HFFc6 (cell line): ENCODE measurements around the gene ARMC10. TPM values are rescaled to one million over a fixed set of nuclear protein-coding genes. Genes with fewer than 3 reads are reported as not detected.

Experiments
- DNase-seq: peaks from one replicate; pipeline ENCODE4 v3.0.0-alpha.2; 2018
- H3K27ac Mint-ChIP-seq: 2 replicates; pipeline ENCODE4 v1.8.0; 2020; ENCODE audit warnings: mild to moderate bottlenecking, mixed read lengths
- H3K27me3 Mint-ChIP-seq: 2 replicates; pipeline ENCODE4 v1.8.0; 2021; ENCODE audit warnings: mild to moderate bottlenecking, moderate library complexity, mixed read lengths; ENCODE audit not compliant: insufficient read depth
- H3K36me3 Mint-ChIP-seq: 2 replicates; pipeline ENCODE4 v1.8.0; 2021; ENCODE audit warnings: low read depth, mixed read lengths
- H3K4me1 Mint-ChIP-seq: 2 replicates; pipeline ENCODE4 v1.8.0; 2020; ENCODE audit warnings: low read depth, mixed read lengths
- H3K4me3 Mint-ChIP-seq: 2 replicates; pipeline ENCODE4 v1.8.0; 2020; ENCODE audit warnings: mild to moderate bottlenecking, moderate library complexity, mixed read lengths
- H3K9me3 Mint-ChIP-seq: 2 replicates; pipeline ENCODE4 v1.8.0; 2020; ENCODE audit warnings: mild to moderate bottlenecking, mixed read lengths
- total RNA-seq, 6 experiments: library from RNA; stranded (reverse); fragmentation: NEBNext Ultra II Directional; extraction: Animal tissue kit (Norgen Biotek cat#: 25700); gene quantifications; 2 replicates in 1 of 6; 3 replicates in 5 of 6; pipeline ENCODE4 v1.2.3, GENCODE V29; 2021
- TF ChIP-seq, protein P1 (sequence below): fragments of 200-600 bp; sonication (generic); IDR thresholded peaks from 2 replicates; pipeline ENCODE4 v1.5.0; 2021; ENCODE audit warnings: antibody characterized with exemption, mild to moderate bottlenecking

The ARMC10 gene
- total RNA-seq, 6 experiments from 2014 or later, result 27.3 to 40.9 (median 34.7) TPM

DNA sequence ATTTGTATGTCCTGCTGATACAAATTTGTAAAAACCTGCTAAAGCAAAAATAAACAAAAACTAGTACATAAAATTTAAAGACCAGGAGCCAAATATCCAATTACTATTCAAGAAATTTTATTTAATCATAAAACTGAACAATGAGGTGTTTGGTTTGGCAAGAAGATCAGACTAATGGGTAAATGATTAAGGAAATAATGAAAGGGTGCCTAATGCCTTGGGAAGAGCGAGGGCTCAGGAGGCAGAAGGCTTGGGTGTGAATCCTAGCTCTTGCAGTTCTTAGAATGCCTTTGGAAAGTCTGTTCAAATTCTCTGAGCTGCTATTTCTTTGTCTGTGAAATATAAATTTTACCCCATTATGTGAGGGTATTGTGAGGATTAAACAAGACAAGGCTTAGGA, 41.6 kb downstream of the ARMC10 start:
- no peak overlapping the region for H3K4me3 Mint-ChIP-seq
- H3K4me1 Mint-ChIP-seq, result peaks cover 13% of the 10 kb centered on the region
- TF ChIP-seq, protein P1, sequence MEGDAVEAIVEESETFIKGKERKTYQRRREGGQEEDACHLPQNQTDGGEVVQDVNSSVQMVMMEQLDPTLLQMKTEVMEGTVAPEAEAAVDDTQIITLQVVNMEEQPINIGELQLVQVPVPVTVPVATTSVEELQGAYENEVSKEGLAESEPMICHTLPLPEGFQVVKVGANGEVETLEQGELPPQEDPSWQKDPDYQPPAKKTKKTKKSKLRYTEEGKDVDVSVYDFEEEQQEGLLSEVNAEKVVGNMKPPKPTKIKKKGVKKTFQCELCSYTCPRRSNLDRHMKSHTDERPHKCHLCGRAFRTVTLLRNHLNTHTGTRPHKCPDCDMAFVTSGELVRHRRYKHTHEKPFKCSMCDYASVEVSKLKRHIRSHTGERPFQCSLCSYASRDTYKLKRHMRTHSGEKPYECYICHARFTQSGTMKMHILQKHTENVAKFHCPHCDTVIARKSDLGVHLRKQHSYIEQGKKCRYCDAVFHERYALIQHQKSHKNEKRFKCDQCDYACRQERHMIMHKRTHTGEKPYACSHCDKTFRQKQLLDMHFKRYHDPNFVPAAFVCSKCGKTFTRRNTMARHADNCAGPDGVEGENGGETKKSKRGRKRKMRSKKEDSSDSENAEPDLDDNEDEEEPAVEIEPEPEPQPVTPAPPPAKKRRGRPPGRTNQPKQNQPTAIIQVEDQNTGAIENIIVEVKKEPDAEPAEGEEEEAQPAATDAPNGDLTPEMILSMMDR, result no peak
- no peak for DNase-seq
- H3K9me3 Mint-ChIP-seq, result no peaks in the 10 kb centered on the region
- peaks cover 8% of the 10 kb centered on the region for H3K36me3 Mint-ChIP-seq
- H3K27me3 Mint-ChIP-seq, result no peaks in the 10 kb centered on the region
- no peak overlapping the region for H3K27ac Mint-ChIP-seq

DNA sequence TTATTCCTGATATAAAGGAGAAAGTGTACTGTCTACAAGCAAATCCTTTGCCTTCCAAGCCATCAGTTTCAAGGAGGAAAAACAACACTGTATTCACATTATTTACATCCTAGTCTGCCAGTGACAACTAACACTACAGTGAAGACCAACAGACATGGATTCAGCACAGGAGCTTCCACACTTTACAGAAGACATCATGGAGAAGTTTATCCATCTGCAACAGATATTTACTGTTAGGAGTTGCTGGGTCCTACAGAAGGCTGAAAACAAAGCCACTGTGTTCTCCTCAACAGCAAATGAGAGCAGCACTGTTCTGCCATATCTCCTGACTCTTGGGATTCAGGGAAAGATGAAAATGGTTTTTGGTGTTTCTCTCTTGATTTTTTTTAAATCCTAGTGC, 42.1 kb downstream of the ARMC10 start:
- Mint-ChIP-seq H3K36me3 (peaks cover 8% of the 10 kb centered on the region), H3K4me3 (no peak overlapping the region), H3K27me3 (no peaks in the 10 kb centered on the region), H3K4me1 (peaks cover 13% of the 10 kb centered on the region), H3K27ac (no peak overlapping the region), H3K9me3 (no peaks in the 10 kb centered on the region)
- DNase-seq, result no peak
- TF ChIP-seq, protein P1, result no peak

DNA sequence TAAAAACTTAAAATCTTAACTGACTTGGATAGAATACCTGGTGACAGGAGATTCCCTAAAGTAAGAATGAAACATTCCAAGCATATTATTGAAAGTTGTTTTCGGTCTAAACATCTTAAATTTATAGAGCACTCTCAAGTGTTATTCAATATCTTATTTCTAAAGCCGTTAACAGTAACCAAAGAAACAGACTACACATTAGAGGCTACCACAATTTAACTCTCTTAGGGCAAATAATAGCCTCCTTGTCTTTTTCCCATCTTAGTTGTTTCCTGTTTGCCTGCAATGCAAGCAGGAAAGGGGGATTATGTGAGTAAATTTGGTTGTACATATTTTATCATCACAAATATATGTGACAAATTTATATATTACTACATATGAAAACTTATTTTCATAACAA, 42.5 kb downstream of the ARMC10 start:
- peaks cover 8% of the 10 kb centered on the region for H3K36me3 Mint-ChIP-seq
- H3K27me3 Mint-ChIP-seq, result no peaks in the 10 kb centered on the region
- no peaks in the 10 kb centered on the region for H3K9me3 Mint-ChIP-seq
- H3K4me1 Mint-ChIP-seq, result peaks cover 13% of the 10 kb centered on the region
- no peak for DNase-seq
- no peak overlapping the region for H3K4me3 Mint-ChIP-seq
- TF ChIP-seq, protein P1, result no peak
- no peak overlapping the region for H3K27ac Mint-ChIP-seq

DNA sequence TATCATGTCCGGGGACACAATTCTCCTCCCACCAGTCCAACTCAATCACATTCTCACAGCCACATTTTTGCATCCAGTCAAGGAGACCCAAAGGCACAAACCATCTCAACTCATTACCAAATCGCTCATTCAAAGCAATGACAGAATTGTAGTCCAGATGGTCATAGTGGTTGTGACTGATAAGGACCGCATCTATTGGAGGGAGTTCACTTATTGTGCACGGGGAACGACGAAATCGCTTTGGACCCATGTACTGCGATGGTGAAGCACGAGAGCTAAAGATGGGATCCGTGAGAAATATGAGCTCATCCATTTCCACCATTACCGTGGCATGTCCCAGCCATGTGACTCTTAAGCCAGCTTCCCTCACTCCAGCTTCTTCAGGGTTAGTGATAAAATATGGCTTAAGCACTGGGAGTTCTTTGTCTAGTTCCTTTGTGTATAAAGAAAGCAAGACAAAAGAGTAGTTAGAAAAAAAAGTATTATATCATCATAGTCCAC, 44.9 kb downstream of the ARMC10 start:
- Mint-ChIP-seq H3K4me3 (no peak overlapping the region), H3K27ac (no peak overlapping the region), H3K9me3 (no peaks in the 10 kb centered on the region), H3K4me1 (no peaks in the 10 kb centered on the region), H3K36me3 (peaks cover 8% of the 10 kb centered on the region), H3K27me3 (no peaks in the 10 kb centered on the region)
- TF ChIP-seq, protein P1, result no peak
- no peak for DNase-seq

DNA sequence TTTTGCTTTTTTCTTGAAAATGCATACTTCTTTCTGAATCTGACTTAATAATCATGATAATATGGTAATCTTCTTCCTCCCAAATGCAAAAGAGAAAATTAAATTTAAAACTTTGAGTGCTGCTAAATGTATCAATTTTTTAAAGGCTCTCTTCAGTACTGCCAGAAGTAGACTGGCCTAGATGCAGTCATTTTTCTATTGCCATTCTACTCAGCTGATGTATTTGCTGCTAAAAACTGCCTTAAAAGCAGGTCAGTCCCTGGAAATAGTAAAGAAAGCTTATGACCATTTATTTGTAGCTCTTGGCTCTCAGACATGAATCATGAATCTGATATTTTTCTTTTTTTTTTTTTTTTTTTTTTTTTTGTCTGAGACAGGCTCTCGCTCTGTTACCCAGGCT, 45.4 kb downstream of the ARMC10 start:
- Mint-ChIP-seq H3K27me3 (no peaks in the 10 kb centered on the region), H3K4me3 (no peak overlapping the region), H3K4me1 (no peaks in the 10 kb centered on the region), H3K27ac (no peak overlapping the region), H3K9me3 (no peaks in the 10 kb centered on the region), H3K36me3 (peaks cover 8% of the 10 kb centered on the region)
- DNase-seq, result no peak
- TF ChIP-seq, protein P1, result no peak

GRCh38 chr7:103121641-103122040, 46.7 kb downstream of the ARMC10 start:
- Mint-ChIP-seq H3K27ac (no peak overlapping the region), H3K9me3 (no peaks in the 10 kb centered on the region), H3K27me3 (no peaks in the 10 kb centered on the region), H3K4me3 (no peak overlapping the region), H3K4me1 (no peaks in the 10 kb centered on the region), H3K36me3 (peaks cover 8% of the 10 kb centered on the region)
- DNase-seq, result no peak
- TF ChIP-seq, protein P1, result no peak
